ENCODE data around the gene CACHD1. TPM values are rescaled to one million over a fixed set of nuclear protein-coding genes. Genes with fewer than 3 reads are reported as not detected.

CACHD1 gene
- polyA plus RNA-seq, 1 donor from 2014 or later, result 12.7 TPM

DNA sequence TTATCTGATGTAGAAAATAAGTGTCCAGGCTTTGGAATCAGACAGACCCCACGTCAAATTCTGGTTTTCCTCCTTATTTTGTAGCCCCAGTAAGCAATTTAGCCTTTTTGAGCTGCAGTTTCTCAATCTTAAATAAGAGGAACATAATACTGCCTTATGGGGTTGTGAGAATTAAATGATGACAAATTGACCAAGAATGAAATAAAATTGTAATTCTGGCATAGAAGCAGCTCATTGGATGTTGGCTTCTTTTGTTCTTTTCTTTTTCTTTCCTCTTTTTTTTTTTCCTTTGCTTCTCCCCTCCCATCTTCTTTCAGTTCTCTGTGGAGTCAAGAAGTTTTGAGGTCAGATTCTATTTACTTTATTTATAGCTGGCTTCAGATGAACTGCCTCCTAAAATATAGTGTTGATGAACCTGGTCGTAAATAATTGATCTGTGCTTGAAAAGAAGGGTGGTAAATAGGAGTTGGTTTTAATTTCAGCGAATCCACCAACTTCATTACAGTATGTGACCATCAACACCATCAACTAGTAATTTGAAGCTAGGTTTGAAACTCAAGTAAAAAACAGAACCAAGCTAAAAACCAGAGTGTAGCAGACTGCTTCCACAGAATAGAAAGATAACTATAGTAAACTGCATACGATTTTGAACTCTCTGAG lies 81.1 kb downstream of the CACHD1 start:
- no peaks in the 10 kb centered on the region for H3K79me2 ChIP-seq (replicated peaks; ENCODE audit: insufficient read depth, low read length)
- H3K27ac ChIP-seq (ENCODE audit: low read length), result no peak overlapping the region
- H3F3A ChIP-seq (ENCODE audit: insufficient read depth, low read length, poor library complexity, severe bottlenecking), result no peaks in the 10 kb centered on the region
- no peak overlapping the region for H3K4me3 ChIP-seq (ENCODE audit: low read length)
- H3K9ac ChIP-seq (ENCODE audit: low read length), result no peak overlapping the region
- TF ChIP-seq POLR2AphosphoS5 (IDR thresholded peaks at IDR 0.05) (no peak), EZH2 (IDR thresholded peaks at IDR 0.05; ENCODE audit: borderline replicate concordance, insufficient read depth, low read length, poor library complexity, severe bottlenecking) (no peak), MXI1 (conservative IDR thresholded peaks at IDR 0.05; ENCODE audit: poor library complexity, severe bottlenecking) (no peak), SMC3 (conservative IDR thresholded peaks at IDR 0.05; ENCODE audit: poor library complexity) (no peak), RAD21 (conservative IDR thresholded peaks at IDR 0.05) (no peak), EP300 (conservative IDR thresholded peaks at IDR 0.05; ENCODE audit: poor library complexity, severe bottlenecking) (no peak), TAF1 (IDR thresholded peaks at IDR 0.05; ENCODE audit: low read depth) (no peak)
- TF ChIP-seq, protein P1, sequence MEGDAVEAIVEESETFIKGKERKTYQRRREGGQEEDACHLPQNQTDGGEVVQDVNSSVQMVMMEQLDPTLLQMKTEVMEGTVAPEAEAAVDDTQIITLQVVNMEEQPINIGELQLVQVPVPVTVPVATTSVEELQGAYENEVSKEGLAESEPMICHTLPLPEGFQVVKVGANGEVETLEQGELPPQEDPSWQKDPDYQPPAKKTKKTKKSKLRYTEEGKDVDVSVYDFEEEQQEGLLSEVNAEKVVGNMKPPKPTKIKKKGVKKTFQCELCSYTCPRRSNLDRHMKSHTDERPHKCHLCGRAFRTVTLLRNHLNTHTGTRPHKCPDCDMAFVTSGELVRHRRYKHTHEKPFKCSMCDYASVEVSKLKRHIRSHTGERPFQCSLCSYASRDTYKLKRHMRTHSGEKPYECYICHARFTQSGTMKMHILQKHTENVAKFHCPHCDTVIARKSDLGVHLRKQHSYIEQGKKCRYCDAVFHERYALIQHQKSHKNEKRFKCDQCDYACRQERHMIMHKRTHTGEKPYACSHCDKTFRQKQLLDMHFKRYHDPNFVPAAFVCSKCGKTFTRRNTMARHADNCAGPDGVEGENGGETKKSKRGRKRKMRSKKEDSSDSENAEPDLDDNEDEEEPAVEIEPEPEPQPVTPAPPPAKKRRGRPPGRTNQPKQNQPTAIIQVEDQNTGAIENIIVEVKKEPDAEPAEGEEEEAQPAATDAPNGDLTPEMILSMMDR (IDR thresholded peaks at IDR 0.05; ENCODE audit: poor library complexity, severe bottlenecking), result no peak
- TF ChIP-seq, protein P2, sequence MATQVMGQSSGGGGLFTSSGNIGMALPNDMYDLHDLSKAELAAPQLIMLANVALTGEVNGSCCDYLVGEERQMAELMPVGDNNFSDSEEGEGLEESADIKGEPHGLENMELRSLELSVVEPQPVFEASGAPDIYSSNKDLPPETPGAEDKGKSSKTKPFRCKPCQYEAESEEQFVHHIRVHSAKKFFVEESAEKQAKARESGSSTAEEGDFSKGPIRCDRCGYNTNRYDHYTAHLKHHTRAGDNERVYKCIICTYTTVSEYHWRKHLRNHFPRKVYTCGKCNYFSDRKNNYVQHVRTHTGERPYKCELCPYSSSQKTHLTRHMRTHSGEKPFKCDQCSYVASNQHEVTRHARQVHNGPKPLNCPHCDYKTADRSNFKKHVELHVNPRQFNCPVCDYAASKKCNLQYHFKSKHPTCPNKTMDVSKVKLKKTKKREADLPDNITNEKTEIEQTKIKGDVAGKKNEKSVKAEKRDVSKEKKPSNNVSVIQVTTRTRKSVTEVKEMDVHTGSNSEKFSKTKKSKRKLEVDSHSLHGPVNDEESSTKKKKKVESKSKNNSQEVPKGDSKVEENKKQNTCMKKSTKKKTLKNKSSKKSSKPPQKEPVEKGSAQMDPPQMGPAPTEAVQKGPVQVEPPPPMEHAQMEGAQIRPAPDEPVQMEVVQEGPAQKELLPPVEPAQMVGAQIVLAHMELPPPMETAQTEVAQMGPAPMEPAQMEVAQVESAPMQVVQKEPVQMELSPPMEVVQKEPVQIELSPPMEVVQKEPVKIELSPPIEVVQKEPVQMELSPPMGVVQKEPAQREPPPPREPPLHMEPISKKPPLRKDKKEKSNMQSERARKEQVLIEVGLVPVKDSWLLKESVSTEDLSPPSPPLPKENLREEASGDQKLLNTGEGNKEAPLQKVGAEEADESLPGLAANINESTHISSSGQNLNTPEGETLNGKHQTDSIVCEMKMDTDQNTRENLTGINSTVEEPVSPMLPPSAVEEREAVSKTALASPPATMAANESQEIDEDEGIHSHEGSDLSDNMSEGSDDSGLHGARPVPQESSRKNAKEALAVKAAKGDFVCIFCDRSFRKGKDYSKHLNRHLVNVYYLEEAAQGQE (IDR thresholded peaks at IDR 0.05; ENCODE audit: borderline replicate concordance), result no peak
- H4K20me1 ChIP-seq (ENCODE audit: insufficient read depth), result no peaks in the 10 kb centered on the region
- H3K36me3 ChIP-seq (ENCODE audit: insufficient read depth, low read length), result no peaks in the 10 kb centered on the region
- no peaks in the 10 kb centered on the region for H3K27me3 ChIP-seq (ENCODE audit: insufficient read depth, low read depth, low read length)
- no peak overlapping the region for H2AFZ ChIP-seq (ENCODE audit: low read depth, low read length)
- no peaks in the 10 kb centered on the region for H3K9me3 ChIP-seq (ENCODE audit: low read length)
- no peaks in the 10 kb centered on the region for H3K9me2 ChIP-seq (ENCODE audit: insufficient read depth, low read length)
- no peak overlapping the region for H3K4me2 ChIP-seq (ENCODE audit: low read length)

DNA sequence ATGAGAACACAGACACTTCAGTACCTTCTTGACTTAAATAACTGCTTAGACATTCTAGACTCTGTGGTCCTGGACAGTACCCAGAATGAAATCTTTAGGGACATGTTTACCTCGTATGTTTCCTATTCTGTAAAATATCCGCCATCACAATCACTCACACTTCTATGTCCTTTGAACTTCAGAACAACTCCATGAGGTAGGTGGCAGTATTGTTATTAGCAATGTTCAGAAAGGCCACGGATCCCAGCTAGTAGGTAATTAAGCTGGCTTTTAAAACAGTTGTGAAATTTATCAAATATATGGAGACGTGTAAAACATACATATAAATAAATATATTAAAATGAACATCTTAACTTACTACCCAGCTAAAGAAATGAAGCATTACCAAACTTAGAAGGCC lies 83.4 kb downstream of the CACHD1 start:
- Histone ChIP-seq H3K9me2 (ENCODE audit: insufficient read depth, low read length) (no peaks in the 10 kb centered on the region), H3K4me3 (ENCODE audit: low read length) (no peak overlapping the region), H3K4me2 (ENCODE audit: low read length) (no peak overlapping the region), H3K9me3 (ENCODE audit: low read length) (no peaks in the 10 kb centered on the region), H2AFZ (ENCODE audit: low read depth, low read length) (no peak overlapping the region), H3K36me3 (ENCODE audit: insufficient read depth, low read length) (no peaks in the 10 kb centered on the region), H3K27me3 (ENCODE audit: insufficient read depth, low read depth, low read length) (no peaks in the 10 kb centered on the region), H3K9ac (ENCODE audit: low read length) (no peak overlapping the region), H3K27ac (ENCODE audit: low read length) (no peak overlapping the region), H4K20me1 (ENCODE audit: insufficient read depth) (no peaks in the 10 kb centered on the region), H3F3A (ENCODE audit: insufficient read depth, low read length, poor library complexity, severe bottlenecking) (no peaks in the 10 kb centered on the region), H3K79me2 (replicated peaks; ENCODE audit: insufficient read depth, low read length) (no peaks in the 10 kb centered on the region)
- no peak for TF ChIP-seq SMC3 (conservative IDR thresholded peaks at IDR 0.05; ENCODE audit: poor library complexity)
- TF ChIP-seq EP300 (conservative IDR thresholded peaks at IDR 0.05; ENCODE audit: poor library complexity, severe bottlenecking), result no peak
- TF ChIP-seq, protein P1 (IDR thresholded peaks at IDR 0.05; ENCODE audit: poor library complexity, severe bottlenecking), result no peak
- no peak for TF ChIP-seq EZH2 (IDR thresholded peaks at IDR 0.05; ENCODE audit: borderline replicate concordance, insufficient read depth, low read length, poor library complexity, severe bottlenecking)
- TF ChIP-seq, protein P2 (IDR thresholded peaks at IDR 0.05; ENCODE audit: borderline replicate concordance), result no peak

Data from neural cell (in vitro differentiated cells).